ENCODE results near the gene ANGPTL4.

DNA sequence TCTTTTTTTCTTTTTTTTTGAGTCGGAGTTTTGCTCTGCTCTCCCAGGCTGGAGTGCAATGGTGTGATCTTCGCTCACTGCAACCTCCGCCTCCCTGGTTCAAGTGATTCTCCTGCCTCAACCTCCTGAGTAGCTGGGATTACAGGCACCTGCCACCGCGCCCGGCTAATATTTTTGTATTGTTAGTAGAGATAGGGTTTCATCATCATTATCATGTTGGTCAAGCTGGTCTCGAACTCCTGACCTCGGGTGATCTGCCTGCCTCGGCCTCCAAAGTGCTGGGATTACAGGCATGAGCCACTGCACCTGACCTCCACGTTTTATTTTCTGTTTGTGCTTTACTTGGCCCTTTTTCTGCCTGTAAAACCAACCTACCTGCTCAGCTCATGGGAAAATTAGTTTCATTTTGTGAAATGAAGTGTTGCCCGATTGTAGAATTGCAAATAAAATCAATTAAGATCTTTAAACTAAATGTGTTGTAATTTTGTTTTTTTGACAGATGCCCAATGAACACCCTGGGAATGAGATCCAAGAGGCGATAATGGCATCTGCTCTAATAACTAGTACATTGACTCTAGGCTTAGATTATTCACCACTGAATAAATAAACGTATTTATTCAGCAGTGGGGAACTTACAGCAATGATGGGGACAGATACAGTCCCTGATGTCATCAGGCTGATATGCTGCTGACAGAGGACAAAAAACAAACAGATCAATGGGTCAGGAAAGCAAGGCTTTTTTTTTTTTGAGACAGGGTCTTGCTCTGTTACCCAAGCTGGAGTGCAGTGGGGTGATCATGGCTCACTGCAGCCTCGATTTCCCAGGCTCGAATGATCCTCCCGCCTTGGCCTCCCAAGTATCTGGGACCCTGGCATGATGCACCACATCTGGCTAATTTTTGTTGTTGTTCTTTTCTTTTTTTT lies 24.0 kb downstream of the ANGPTL4 start:
- TF ChIP-seq, protein P1, sequence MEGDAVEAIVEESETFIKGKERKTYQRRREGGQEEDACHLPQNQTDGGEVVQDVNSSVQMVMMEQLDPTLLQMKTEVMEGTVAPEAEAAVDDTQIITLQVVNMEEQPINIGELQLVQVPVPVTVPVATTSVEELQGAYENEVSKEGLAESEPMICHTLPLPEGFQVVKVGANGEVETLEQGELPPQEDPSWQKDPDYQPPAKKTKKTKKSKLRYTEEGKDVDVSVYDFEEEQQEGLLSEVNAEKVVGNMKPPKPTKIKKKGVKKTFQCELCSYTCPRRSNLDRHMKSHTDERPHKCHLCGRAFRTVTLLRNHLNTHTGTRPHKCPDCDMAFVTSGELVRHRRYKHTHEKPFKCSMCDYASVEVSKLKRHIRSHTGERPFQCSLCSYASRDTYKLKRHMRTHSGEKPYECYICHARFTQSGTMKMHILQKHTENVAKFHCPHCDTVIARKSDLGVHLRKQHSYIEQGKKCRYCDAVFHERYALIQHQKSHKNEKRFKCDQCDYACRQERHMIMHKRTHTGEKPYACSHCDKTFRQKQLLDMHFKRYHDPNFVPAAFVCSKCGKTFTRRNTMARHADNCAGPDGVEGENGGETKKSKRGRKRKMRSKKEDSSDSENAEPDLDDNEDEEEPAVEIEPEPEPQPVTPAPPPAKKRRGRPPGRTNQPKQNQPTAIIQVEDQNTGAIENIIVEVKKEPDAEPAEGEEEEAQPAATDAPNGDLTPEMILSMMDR (IDR thresholded peaks at IDR 0.05; ENCODE audit: low read depth, low read length), result no peak
- TF ChIP-seq MAX (IDR thresholded peaks at IDR 0.05; ENCODE audit: low read depth, low read length), result no peak
